IMR-90 (cell line): ENCODE measurements around the gene ZNF549. TPM values are rescaled to one million over a fixed set of nuclear protein-coding genes. Genes with fewer than 3 reads are reported as not detected.

ENCODE experiments used
- ATAC-seq: fragments of 200-7000 bp; cut with Tn5 transposase; 2 replicates; pipeline ENCODE4 v1.9.1; 2020; ENCODE audit warnings: low read depth, mild to moderate bottlenecking, moderate library complexity
- BruUV-seq: library from RNA; stranded (reverse); fragments of 400-500 nt; replicated peaks from 2 replicates; lab custom pipeline; 2021; lab: Mats Ljungman, UMichigan
- CTCF ChIA-PET: fragments of 300-600 bp; formaldehyde crosslinking; extraction: SDS; loops from one replicate; lab custom pipeline; 2021; ENCODE audit warnings: antibody characterized with exemption; lab: Yijun Ruan, JAX
- POLR2A ChIA-PET: fragments of 300-600 bp; sonication (Branson Sonifier 250); formaldehyde crosslinking; loops from one replicate; lab custom pipeline; 2022; ENCODE audit warnings: antibody characterized with exemption; ENCODE audit not compliant: unreplicated experiment; lab: Charles Lee
- DNase-seq: peaks from one replicate; pipeline ENCODE4 v3.0.0; 2013
- H2AFZ ChIP-seq: replicated peaks from 2 replicates; pipeline ENCODE3; 2013; ENCODE audit warnings: low read length, mild to moderate bottlenecking; ENCODE audit not compliant: poor library complexity
- H2AK5ac ChIP-seq: 2 replicates; pipeline ENCODE4 v1.6.1; 2013; ENCODE audit warnings: low read depth, low read length, inconsistent platforms
- H2AK9ac ChIP-seq: replicated peaks from 2 replicates; pipeline ENCODE3; 2013; ENCODE audit warnings: mild to moderate bottlenecking, low read depth, low read length, moderate library complexity; ENCODE audit not compliant: poor library complexity
- H2BK120ac ChIP-seq: 2 replicates; pipeline ENCODE4 v1.6.1; 2013; ENCODE audit warnings: low read depth, low read length, inconsistent platforms
- H2BK15ac ChIP-seq: 3 replicates; pipeline ENCODE4 v1.6.1; 2013; ENCODE audit warnings: low read depth, low read length, inconsistent platforms
- H2BK20ac ChIP-seq: 2 replicates; pipeline ENCODE4 v1.6.1; 2013; ENCODE audit warnings: low read depth, mild to moderate bottlenecking, inconsistent platforms, low read length, moderate library complexity
- H2BK5ac ChIP-seq: 2 replicates; pipeline ENCODE4 v1.6.1; 2013; ENCODE audit warnings: mild to moderate bottlenecking, low read depth, low read length, inconsistent platforms; ENCODE audit not compliant: poor library complexity, severe bottlenecking
- H3K14ac ChIP-seq: replicated peaks from 2 replicates; pipeline ENCODE4 v1.6.1; 2013; ENCODE audit warnings: low read depth, low read length, inconsistent platforms
- H3K18ac ChIP-seq: 2 replicates; pipeline ENCODE4 v1.6.1; 2013; ENCODE audit warnings: low read depth, low read length, control low read depth
- H3K23ac ChIP-seq: 2 replicates; pipeline ENCODE4 v1.6.1; 2013; ENCODE audit warnings: low read depth, low read length, inconsistent platforms
- H3K27ac ChIP-seq: 2 replicates; pipeline ENCODE4 v1.5.1; 2013; ENCODE audit warnings: mild to moderate bottlenecking, control low read depth, low read length; ENCODE audit not compliant: insufficient read depth
- H3K27me3 ChIP-seq: 2 replicates; pipeline ENCODE4 v1.6.1; 2013; ENCODE audit warnings: low read length; ENCODE audit not compliant: control insufficient read depth, insufficient read depth
- H3K36me3 ChIP-seq: 2 replicates; pipeline ENCODE4 v1.6.1; 2013; ENCODE audit warnings: low read length, mixed read lengths; ENCODE audit not compliant: control insufficient read depth, insufficient read depth
- H3K4ac ChIP-seq: 2 replicates; pipeline ENCODE4 v1.6.1; 2013; ENCODE audit warnings: low read depth, low read length, inconsistent platforms
- H3K4me1 ChIP-seq: 2 replicates; pipeline ENCODE4 v1.6.1; 2013; ENCODE audit warnings: low read length, mixed read lengths; ENCODE audit not compliant: control insufficient read depth, insufficient read depth
- H3K4me2 ChIP-seq: 2 replicates; pipeline ENCODE4 v1.6.1; 2013; ENCODE audit warnings: low read depth, mild to moderate bottlenecking, control low read depth, low read length, moderate library complexity
- H3K4me3 ChIP-seq: 2 replicates; pipeline ENCODE4 v1.5.1; 2013; ENCODE audit warnings: low read depth, mild to moderate bottlenecking, control low read depth, low read length, moderate library complexity; ENCODE audit not compliant: insufficient read depth
- H3K56ac ChIP-seq: 2 replicates; pipeline ENCODE4 v1.6.1; 2013; ENCODE audit warnings: low read length, inconsistent platforms; ENCODE audit not compliant: insufficient read depth; ENCODE audit errors: extremely low read depth
- H3K79me1 ChIP-seq, 2 experiments: 2 replicates each; pipeline ENCODE4 v1.6.1; 2013; ENCODE audit warnings: low read length in 2 of 2, inconsistent platforms in 1 of 2, low read depth in 1 of 2
- H3K9ac ChIP-seq: 2 replicates; pipeline ENCODE4 v1.6.1; 2013; ENCODE audit warnings: low read depth, low read length, control low read depth
- H3K9me1 ChIP-seq: 2 replicates; pipeline ENCODE4 v1.6.1; 2013; ENCODE audit warnings: low read length, inconsistent platforms; ENCODE audit not compliant: insufficient read depth
- H3K9me3 ChIP-seq: 2 replicates; pipeline ENCODE4 v1.6.1; 2013; ENCODE audit warnings: low read length; ENCODE audit not compliant: control insufficient read depth, insufficient read depth
- H4K20me1 ChIP-seq: 2 replicates; pipeline ENCODE4 v1.6.1; 2013; ENCODE audit warnings: low read length, inconsistent platforms; ENCODE audit not compliant: insufficient read depth
- H4K5ac ChIP-seq: 2 replicates; pipeline ENCODE4 v1.6.1; 2013; ENCODE audit warnings: mild to moderate bottlenecking, low read depth, low read length, control low read depth
- H4K8ac ChIP-seq, 2 experiments: 2 replicates each; pipeline ENCODE4 v1.6.1; 2013; ENCODE audit warnings: low read depth in 2 of 2, low read length in 2 of 2, control low read depth in 1 of 2, inconsistent platforms in 1 of 2
- H4K91ac ChIP-seq: 2 replicates; pipeline ENCODE4 v1.6.1; 2013; ENCODE audit warnings: low read depth, low read length, inconsistent platforms; ENCODE audit not compliant: insufficient read depth
- CEBPB ChIP-seq: IDR thresholded peaks from 2 replicates; pipeline ENCODE4 v1.6.1; 2012; ENCODE audit warnings: low read depth, low read length, improper control_type of control experiment
- CHD1 ChIP-seq: IDR thresholded peaks from 2 replicates; pipeline ENCODE4 v1.6.1; 2012; ENCODE audit warnings: low read depth, low read length, improper control_type of control experiment
- CTCF ChIP-seq: conservative IDR thresholded peaks from 2 replicates; pipeline ENCODE4 v1.5.1; 2012; ENCODE audit warnings: mild to moderate bottlenecking, low read depth, low read length, improper control_type of control experiment
- NFE2L2 ChIP-seq: fragments of 150-350 bp; IDR thresholded peaks from 2 replicates; pipeline ENCODE4 v1.6.1; 2016; ENCODE audit warnings: low read depth, mild to moderate bottlenecking, low read length
- RFX5 ChIP-seq: IDR thresholded peaks from 2 replicates; pipeline ENCODE4 v1.8.0; 2012; ENCODE audit warnings: low read depth, mild to moderate bottlenecking, low read length, moderate library complexity
- SMC3 ChIP-seq: fragments of 150-350 bp; IDR thresholded peaks from 2 replicates; pipeline ENCODE4 v1.6.1; 2016; ENCODE audit warnings: low read depth, mild to moderate bottlenecking, antibody characterized with exemption, low read length, moderate library complexity
- WGBS, 2 experiments: methylation state at CpG; one replicate each; pipeline versions ENCODE4 v1.1.5 to v1.1.7; 2013; ENCODE audit warnings: missing lambda C conversion rate in 2 of 2; ENCODE audit not compliant: insufficient read length in 1 of 2; ENCODE audit errors: extremely low coverage in 2 of 2; 5-methylcytosine and 5-hydroxymethylcytosine counted together
- dilution Hi-C: fragments of 300-500 bp; cut with HindIII; formaldehyde crosslinking; loops from one replicate; pipeline ENCODE4 v1.14.3; 2018; ENCODE audit warnings: low sequenced_read_pairs; ENCODE audit not compliant: unreplicated experiment
- in situ Hi-C: fragments of 300-500 bp; cut with MboI; formaldehyde crosslinking; loops from 3 replicates; pipeline ENCODE4 v1.14.3; 2019; ENCODE audit warnings: low sequenced_read_pairs, inconsistent platforms, mixed read lengths
- intact Hi-C: fragments of 100-400 bp; cut with micrococcal nuclease; formaldehyde crosslinking; loops from 2 replicates; pipeline ENCODE4 v1.10.0; 2022
- polyA plus RNA-seq, 3 experiments: library from polyadenylated mRNA; depleted of rRNA; stranded (reverse); fragments of >200 nt; gene quantifications; 2 replicates each; pipeline ENCODE4 v1.2.3, GENCODE V29; 2012; ENCODE audit warnings: low replicate concordance in 1 of 3
- total RNA-seq: library from RNA; depleted of rRNA; stranded (reverse); fragments of >200 nt; gene quantifications from 2 replicates; pipeline ENCODE4 v1.2.3, GENCODE V29; 2012

The ZNF549 gene
- total and polyA plus RNA-seq, 2 of the 4 experiments (the other 2 are of a cell fraction) = 2.4 to 8.6 TPM

DNA sequence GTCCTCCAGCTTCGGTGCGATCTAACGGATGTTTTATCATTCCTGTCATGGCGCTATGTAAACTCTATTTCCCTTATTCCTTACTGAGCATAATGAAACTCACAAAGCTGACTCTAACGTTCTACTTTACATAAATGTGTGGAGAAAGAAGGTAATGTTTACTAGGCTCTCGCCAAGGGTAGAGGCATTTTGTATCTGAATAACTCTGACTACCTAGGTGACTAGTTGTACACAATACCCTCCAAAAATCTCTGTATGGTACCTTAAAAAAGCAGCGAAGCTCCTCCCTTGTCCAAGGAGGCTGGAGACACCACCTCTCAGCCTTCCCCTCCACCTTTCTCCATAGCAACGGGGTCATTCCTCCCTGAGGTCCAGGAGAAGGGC lies 72.2 kb downstream of the ZNF549 start:
- H3K4ac ChIP-seq = no peak overlapping the region
- no peak overlapping the region for H3K18ac ChIP-seq
- BruUV-seq = no TSS peak
- no peak overlapping the region for H2BK5ac ChIP-seq
- H2AK5ac ChIP-seq = no peak overlapping the region
- H3K27ac ChIP-seq = no peak overlapping the region
- no peak overlapping the region for H3K56ac ChIP-seq
- H2AK9ac ChIP-seq = no peak overlapping the region
- no peak overlapping the region for H4K91ac ChIP-seq
- ChIA-PET CTCF (no interaction called here), POLR2A (no interaction called here)
- no peaks in the 10 kb centered on the region for H4K20me1 ChIP-seq
- in situ Hi-C loops (no loop called here), dilution Hi-C loops (no loop called here), intact Hi-C loops (no loop called here)
- no peak overlapping the region for H3K14ac ChIP-seq
- H3K36me3 ChIP-seq = peaks cover 2% of the 10 kb centered on the region; the same call in 1 of the 2 replicates
- ATAC-seq (no peak; the same call in 1 of the 2 replicates), DNase-seq (no peak)
- no peak overlapping the region for H3K9ac ChIP-seq
- H3K79me1 ChIP-seq = peaks cover 17 to 23% of the 10 kb centered on the region in 2 experiments
- H2BK15ac ChIP-seq = no peak overlapping the region
- H3K9me1 ChIP-seq = no peaks in the 10 kb centered on the region
- H2BK20ac ChIP-seq = no peak overlapping the region
- no peaks in the 10 kb centered on the region for H3K27me3 ChIP-seq
- no peak for TF ChIP-seq CHD1
- no peak for TF ChIP-seq CEBPB
- TF ChIP-seq NFE2L2 = no peak
- no peak for TF ChIP-seq RFX5
- TF ChIP-seq SMC3 = no peak
- TF ChIP-seq CTCF = no peak
- H2AFZ ChIP-seq = peak overlapping the region; percentile 98
- peak overlapping the region; percentile 75 for H3K4me3 ChIP-seq
- no peak overlapping the region for H3K23ac ChIP-seq
- peak overlapping the region; percentile 40 to 79 for H4K8ac ChIP-seq
- WGBS, 2 experiments = 100% methylated on average over 1 of the region's 8 CpGs; no CpG with 5 or more reads in 1 of the 2 experiments
- H4K5ac ChIP-seq = peak overlapping the region; percentile 78
- no peaks in the 10 kb centered on the region for H3K9me3 ChIP-seq
- H3K4me2 ChIP-seq = peak overlapping the region; percentile 82
- no peaks in the 10 kb centered on the region for H3K4me1 ChIP-seq
- H2BK120ac ChIP-seq = no peak overlapping the region
